OCI-LY7 (cell line): ENCODE measurements around the gene TAF13. TPM values are rescaled to one million over a fixed set of nuclear protein-coding genes. Genes with fewer than 3 reads are reported as not detected.

Experiments used
- BruUV-seq: library from RNA; stranded (reverse); fragments of 400-500 nt; replicated peaks from 2 replicates; lab custom pipeline; 2021; lab: Mats Ljungman, UMichigan
- CTCF ChIA-PET: fragments of 300-600 bp; sonication (Branson Sonifier 250); formaldehyde crosslinking; loops from one replicate; lab custom pipeline; 2022; ENCODE audit warnings: antibody characterized with exemption; ENCODE audit not compliant: unreplicated experiment; lab: Charles Lee
- POLR2A ChIA-PET: fragments of 300-600 bp; sonication (Branson Sonifier 250); formaldehyde crosslinking; loops from one replicate; lab custom pipeline; 2022; ENCODE audit warnings: antibody characterized with exemption; lab: Charles Lee
- DNase-seq: peaks from one replicate; pipeline ENCODE4 v3.0.0-alpha.2; 2015; ENCODE audit warnings: low spot score
- H2AFZ ChIP-seq: fragments of 200-600 bp; sonication (generic), shearing (Covaris generic); 2 replicates; pipeline ENCODE4 v1.6.1; 2014; ENCODE audit warnings: mild to moderate bottlenecking, antibody characterized with exemption, low read length, moderate library complexity
- H3K27ac ChIP-seq: fragments of 200-600 bp; sonication (generic); 2 replicates; pipeline ENCODE4 v1.5.1; 2014; ENCODE audit warnings: mixed run types, low read depth, mild to moderate bottlenecking, moderate library complexity, low read length, inconsistent platforms; ENCODE audit not compliant: poor library complexity, severe bottlenecking
- H3K36me3 ChIP-seq: fragments of 200-600 bp; sonication (generic); 2 replicates; pipeline ENCODE4 v1.6.1; 2014; ENCODE audit warnings: mild to moderate bottlenecking, antibody characterized with exemption, low read length, moderate library complexity, mixed read lengths; ENCODE audit not compliant: insufficient read depth
- H3K4me1 ChIP-seq: fragments of 200-600 bp; sonication (generic); 2 replicates; pipeline ENCODE4 v1.5.1; 2014; ENCODE audit warnings: mild to moderate bottlenecking, low read length; ENCODE audit not compliant: insufficient read depth, poor library complexity, severe bottlenecking
- H3K4me2 ChIP-seq: fragments of 200-600 bp; sonication (generic); 2 replicates; pipeline ENCODE4 v1.6.1; 2014; ENCODE audit warnings: mild to moderate bottlenecking, low read length
- H3K4me3 ChIP-seq: fragments of 200-600 bp; sonication (generic); 2 replicates; pipeline ENCODE4 v1.5.1; 2014; ENCODE audit warnings: mild to moderate bottlenecking, low read depth, low read length; ENCODE audit not compliant: poor library complexity, severe bottlenecking
- H3K79me2 ChIP-seq: fragments of 200-600 bp; sonication (generic); 2 replicates; pipeline ENCODE4 v1.6.1; 2016; ENCODE audit warnings: low read depth, mild to moderate bottlenecking, low read length, moderate library complexity, mixed read lengths; ENCODE audit not compliant: insufficient read depth
- H3K9me2 ChIP-seq: fragments of 200-600 bp; sonication (generic); 2 replicates; pipeline ENCODE4 v1.6.1; 2016; ENCODE audit warnings: mild to moderate bottlenecking, low read length, mixed read lengths; ENCODE audit not compliant: insufficient read depth
- H3K9me3 ChIP-seq: fragments of 200-600 bp; sonication (generic); 2 replicates; pipeline ENCODE4 v1.6.1; 2014; ENCODE audit warnings: mild to moderate bottlenecking, mixed run types, low read length, mixed read lengths
- H4K20me1 ChIP-seq: fragments of 200-600 bp; sonication (generic); 2 replicates; pipeline ENCODE4 v1.6.1; 2014; ENCODE audit warnings: mild to moderate bottlenecking, antibody characterized with exemption, low read length, moderate library complexity, mixed read lengths; ENCODE audit not compliant: insufficient read depth
- CTCF ChIP-seq: fragments of 200-600 bp; sonication (generic); conservative IDR thresholded peaks from 2 replicates; pipeline ENCODE4 v1.5.1; 2014; ENCODE audit warnings: mild to moderate bottlenecking, antibody characterized with exemption, low read length, moderate library complexity, mixed read lengths
- EZH2phosphoT487 ChIP-seq: fragments of 200-600 bp; sonication (generic); IDR thresholded peaks from 2 replicates; pipeline ENCODE4 v1.6.1; 2018; ENCODE audit warnings: low read depth, borderline replicate concordance, mild to moderate bottlenecking, mixed run types, antibody characterized with exemption, low read length, moderate library complexity, mixed read lengths
- intact Hi-C: fragments of 100-400 bp; cut with micrococcal nuclease; formaldehyde crosslinking; loops from one replicate; pipeline ENCODE4 v1.10.0; 2022; ENCODE audit not compliant: unreplicated experiment
- total RNA-seq, 2 experiments: library from RNA; depleted of rRNA in 1 of 2; stranded (reverse); fragments of >200 nt in 1 of 2; shearing (Covaris generic) in 1 of 2; gene quantifications; 2 replicates each; pipeline ENCODE4 v1.2.3, GENCODE V29; 2014 to 2022

The TAF13 gene
- total RNA-seq, 2 experiments from 2014 or later, result 8.3 to 27.2 TPM

GRCh38 chr1:109091839-109092193 is 16.0 kb upstream of the TAF13 start:
- no peaks in the 10 kb centered on the region for H3K9me3 ChIP-seq
- intact Hi-C loops, result loop anchor here (1.0 to 2.0 kb wide), 2 partner anchors 8 to 49 kb away; partner anchors contain the start of gene WDR47

GRCh38 chr1:109091078-109091838 is 15.5 kb upstream of the TAF13 start:
- BruUV-seq, result TSS peak; percentile 68
- Histone ChIP-seq H3K9me2 (no peaks in the 10 kb centered on the region), H4K20me1 (no peaks in the 10 kb centered on the region), H3K27ac (peak overlapping the region; percentile 78), H2AFZ (peak overlapping the region; percentile 85), H3K4me2 (peak overlapping the region; percentile 77), H3K36me3 (peaks cover 34% of the 10 kb centered on the region), H3K9me3 (no peaks in the 10 kb centered on the region), H3K4me3 (peak overlapping the region; percentile 90), H3K79me2 (peaks cover 26% of the 10 kb centered on the region; the same call in 1 of the 2 replicates), H3K4me1 (peaks cover 19% of the 10 kb centered on the region)
- intact Hi-C loops, result loop anchor here (1.0 to 2.0 kb wide), 2 partner anchors 9 to 48 kb away; partner anchors contain the start of gene WDR47
- no peak for TF ChIP-seq CTCF
- TF ChIP-seq EZH2phosphoT487, result no peak
- DNase-seq, result peak; percentile 45
- POLR2A ChIA-PET, result interaction anchor here (0.5 to 2.8 kb wide), 14 partner anchors 9 to 392 kb away, joined by 3 to 34 read pairs (median 4); partner anchors contain the start of genes ATXN7L2, TAF13 and WDR47
- CTCF ChIA-PET, result interaction anchor here (1.3 kb wide), 1 partner anchor 9 kb away, joined by 7 read pairs; no protein-coding TSS in a partner anchor

More at GRCh38 chr1:109091839-109092193, 16.0 kb upstream of the TAF13 start:
- Histone ChIP-seq H3K4me1 (peaks cover 19% of the 10 kb centered on the region), H3K4me3 (peak overlapping the region; percentile 90), H3K9me2 (no peaks in the 10 kb centered on the region), H4K20me1 (no peaks in the 10 kb centered on the region), H3K79me2 (peaks cover 26% of the 10 kb centered on the region; the same call in 1 of the 2 replicates), H3K27ac (peak overlapping the region; percentile 78), H3K4me2 (peak overlapping the region; percentile 77), H3K36me3 (peaks cover 39% of the 10 kb centered on the region), H2AFZ (peak overlapping the region; percentile 85; the same call in 1 of the 2 replicates)
- BruUV-seq, result no TSS peak
- no peak for TF ChIP-seq CTCF
- TF ChIP-seq EZH2phosphoT487, result no peak
- CTCF ChIA-PET, result interaction anchor here (1.3 kb wide), 1 partner anchor 8 kb away, joined by 7 read pairs; no protein-coding TSS in a partner anchor
- POLR2A ChIA-PET, result interaction anchor here (0.7 to 2.8 kb wide), 10 partner anchors 8 to 392 kb away, joined by 3 to 34 read pairs (median 4); partner anchors contain the start of genes ATXN7L2, TAF13 and WDR47
- no peak for DNase-seq
